ENCODE results near the gene GNG7.

DNA sequence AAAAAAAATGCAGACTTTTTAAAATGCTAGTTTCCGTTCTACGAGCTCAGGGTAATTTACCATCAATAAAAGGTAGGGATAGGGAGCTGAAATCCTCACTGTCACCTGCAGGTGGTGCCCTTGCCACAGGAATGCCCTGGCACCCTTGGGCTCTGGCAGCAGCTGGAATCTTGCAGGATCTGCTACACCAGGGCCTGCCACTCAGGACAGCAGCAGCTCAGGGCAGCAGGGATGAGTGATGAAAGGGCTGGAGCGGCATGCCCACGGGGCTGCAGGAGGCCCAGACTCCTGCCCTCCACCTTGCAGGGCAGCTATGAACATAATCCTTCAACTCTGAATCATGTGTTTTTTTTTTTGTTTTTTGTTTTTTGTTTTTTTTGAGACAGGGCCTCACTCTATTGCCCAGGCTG lies 54.0 kb downstream of the GNG7 start:
- TF ChIP-seq, protein P1, sequence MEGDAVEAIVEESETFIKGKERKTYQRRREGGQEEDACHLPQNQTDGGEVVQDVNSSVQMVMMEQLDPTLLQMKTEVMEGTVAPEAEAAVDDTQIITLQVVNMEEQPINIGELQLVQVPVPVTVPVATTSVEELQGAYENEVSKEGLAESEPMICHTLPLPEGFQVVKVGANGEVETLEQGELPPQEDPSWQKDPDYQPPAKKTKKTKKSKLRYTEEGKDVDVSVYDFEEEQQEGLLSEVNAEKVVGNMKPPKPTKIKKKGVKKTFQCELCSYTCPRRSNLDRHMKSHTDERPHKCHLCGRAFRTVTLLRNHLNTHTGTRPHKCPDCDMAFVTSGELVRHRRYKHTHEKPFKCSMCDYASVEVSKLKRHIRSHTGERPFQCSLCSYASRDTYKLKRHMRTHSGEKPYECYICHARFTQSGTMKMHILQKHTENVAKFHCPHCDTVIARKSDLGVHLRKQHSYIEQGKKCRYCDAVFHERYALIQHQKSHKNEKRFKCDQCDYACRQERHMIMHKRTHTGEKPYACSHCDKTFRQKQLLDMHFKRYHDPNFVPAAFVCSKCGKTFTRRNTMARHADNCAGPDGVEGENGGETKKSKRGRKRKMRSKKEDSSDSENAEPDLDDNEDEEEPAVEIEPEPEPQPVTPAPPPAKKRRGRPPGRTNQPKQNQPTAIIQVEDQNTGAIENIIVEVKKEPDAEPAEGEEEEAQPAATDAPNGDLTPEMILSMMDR (IDR thresholded peaks at IDR 0.05), result peak; percentile 24 to 97 (median 93)
- TF ChIP-seq POLR2A (IDR thresholded peaks at IDR 0.05), result no peak
